ENCODE measurements around the gene RHOBTB1. TPM values are rescaled to one million over a fixed set of nuclear protein-coding genes. Genes with fewer than 3 reads are reported as not detected.

Gene RHOBTB1
- polyA plus RNA-seq, 4 donors: 2.0 to 30.0 (median 5.0) TPM

- peaks cover 0 to 11% (median 5%) of the 10 kb centered on the region in 3 donors for H3K4me1 ChIP-seq (ENCODE audit: control insufficient read depth in 3 of 3, insufficient read depth in 2 of 3, low read depth in 1 of 3, low read length in 2 of 3)
These were observed 3.5 kb downstream of the RHOBTB1 start for GRCh38 chr10:60940446-60940845.

GRCh38 chr10:60937784-60938654 is 6.0 kb downstream of the RHOBTB1 start:
- WGBS, 3 donors: 59 to 73% (median 60%) methylated on average over 5 of the region's 5 CpGs
- Histone ChIP-seq H3K9me3 (ENCODE audit: control insufficient read depth in 2 of 2, insufficient read depth in 1 of 2, low read depth in 1 of 2, low read length in 1 of 2) (no peaks in the 10 kb centered on the region), H3K27me3 (ENCODE audit: control insufficient read depth in 3 of 3, insufficient read depth in 3 of 3, low read length in 3 of 3) (no peaks in the 10 kb centered on the region), H3K4me1 (ENCODE audit: control insufficient read depth in 3 of 3, insufficient read depth in 2 of 3, low read depth in 1 of 3, low read length in 2 of 3) (peaks cover 0 to 7% (median 0%) of the 10 kb centered on the region in 3 donors), H3K27ac (ENCODE audit: low read depth in 1 of 3, low read length in 2 of 3) (no peak overlapping the region), H3K4me3 (ENCODE audit: low read depth in 1 of 3, low read length in 3 of 3) (no peak overlapping the region), H3K36me3 (ENCODE audit: control insufficient read depth in 3 of 3, insufficient read depth in 2 of 3, low read depth in 1 of 3, low read length in 3 of 3) (peaks cover 0 to 2% (median 0%) of the 10 kb centered on the region in 3 donors)
- FAIRE-seq (no peak), DNase-seq (no peak)

More at GRCh38 chr10:60940446-60940845, 3.5 kb downstream of the RHOBTB1 start:
- WGBS, 3 donors: 79 to 89% (median 88%) methylated on average over 3 of the region's 3 CpGs
- FAIRE-seq (no peak), DNase-seq (no peak)
- Histone ChIP-seq H3K27me3 (ENCODE audit: control insufficient read depth in 3 of 3, insufficient read depth in 3 of 3, low read length in 3 of 3) (no peaks in the 10 kb centered on the region), H3K27ac (ENCODE audit: low read depth in 1 of 3, low read length in 2 of 3) (no peak overlapping the region), H3K36me3 (ENCODE audit: control insufficient read depth in 3 of 3, insufficient read depth in 2 of 3, low read depth in 1 of 3, low read length in 3 of 3) (no peaks in the 10 kb centered on the region), H3K9me3 (ENCODE audit: control insufficient read depth in 2 of 2, insufficient read depth in 1 of 2, low read depth in 1 of 2, low read length in 1 of 2) (no peaks in the 10 kb centered on the region), H3K4me3 (ENCODE audit: low read depth in 1 of 3, low read length in 3 of 3) (no peak overlapping the region)

GRCh38 chr10:60937022-60937421 is 7.0 kb downstream of the RHOBTB1 start:
- Histone ChIP-seq H3K9me3 (ENCODE audit: control insufficient read depth in 2 of 2, insufficient read depth in 1 of 2, low read depth in 1 of 2, low read length in 1 of 2) (no peaks in the 10 kb centered on the region), H3K4me3 (ENCODE audit: low read depth in 1 of 3, low read length in 3 of 3) (no peak overlapping the region), H3K27ac (ENCODE audit: low read depth in 1 of 3, low read length in 2 of 3) (no peak overlapping the region), H3K27me3 (ENCODE audit: control insufficient read depth in 3 of 3, insufficient read depth in 3 of 3, low read length in 3 of 3) (no peaks in the 10 kb centered on the region), H3K4me1 (ENCODE audit: control insufficient read depth in 3 of 3, insufficient read depth in 2 of 3, low read depth in 1 of 3, low read length in 2 of 3) (peaks cover 0 to 2% (median 0%) of the 10 kb centered on the region in 3 donors), H3K36me3 (ENCODE audit: control insufficient read depth in 3 of 3, insufficient read depth in 2 of 3, low read depth in 1 of 3, low read length in 3 of 3) (peaks cover 0 to 2% (median 0%) of the 10 kb centered on the region in 3 donors)
- 18 to 57% (median 31%) methylated on average over 4 of the region's 4 CpGs for WGBS, 3 donors
- DNase-seq (peak in 1 of 2 donors; percentile 64), FAIRE-seq (no peak)

GRCh38 chr10:60934215-60935175 is 9.5 kb downstream of the RHOBTB1 start:
- DNase-seq (no peak), FAIRE-seq (no peak)
- no peak overlapping the region for H3K4me3 ChIP-seq (ENCODE audit: low read depth in 1 of 3, low read length in 3 of 3)
- H3K9me3 ChIP-seq (ENCODE audit: control insufficient read depth in 2 of 2, insufficient read depth in 1 of 2, low read depth in 1 of 2, low read length in 1 of 2): no peaks in the 10 kb centered on the region
- no peak overlapping the region for H3K27ac ChIP-seq (ENCODE audit: low read depth in 1 of 3, low read length in 2 of 3)
- H3K36me3 ChIP-seq (ENCODE audit: control insufficient read depth in 3 of 3, insufficient read depth in 2 of 3, low read depth in 1 of 3, low read length in 3 of 3): peaks cover 0 to 2% (median 0%) of the 10 kb centered on the region in 3 donors
- peaks cover 0 to 2% (median 0%) of the 10 kb centered on the region in 3 donors for H3K4me1 ChIP-seq (ENCODE audit: control insufficient read depth in 3 of 3, insufficient read depth in 2 of 3, low read depth in 1 of 3, low read length in 2 of 3)
- no peaks in the 10 kb centered on the region for H3K27me3 ChIP-seq (ENCODE audit: control insufficient read depth in 3 of 3, insufficient read depth in 3 of 3, low read length in 3 of 3)
- 61 to 74% (median 72%) methylated on average over 6 of the region's 6 CpGs for WGBS, 3 donors

GRCh38 chr10:60932756-60933155 is 11.2 kb downstream of the RHOBTB1 start:
- no peak for DNase-seq
- no peaks in the 10 kb centered on the region for H3K4me1 ChIP-seq (ENCODE audit: control insufficient read depth in 3 of 3, insufficient read depth in 2 of 3, low read depth in 1 of 3, low read length in 2 of 3)
- WGBS, 3 donors: 14 to 49% (median 30%) methylated on average over 4 of the region's 4 CpGs
- no peak overlapping the region for H3K27ac ChIP-seq (ENCODE audit: low read depth in 1 of 3, low read length in 2 of 3)
- H3K4me3 ChIP-seq (ENCODE audit: low read depth in 1 of 3, low read length in 3 of 3): no peak overlapping the region
- peaks cover 0 to 2% (median 0%) of the 10 kb centered on the region in 3 donors for H3K36me3 ChIP-seq (ENCODE audit: control insufficient read depth in 3 of 3, insufficient read depth in 2 of 3, low read depth in 1 of 3, low read length in 3 of 3)
- no peaks in the 10 kb centered on the region for H3K9me3 ChIP-seq (ENCODE audit: control insufficient read depth in 2 of 2, insufficient read depth in 1 of 2, low read depth in 1 of 2, low read length in 1 of 2)
- no peak for FAIRE-seq
- H3K27me3 ChIP-seq (ENCODE audit: control insufficient read depth in 3 of 3, insufficient read depth in 3 of 3, low read length in 3 of 3): no peaks in the 10 kb centered on the region

GRCh38 chr10:60930237-60930636 is 13.7 kb downstream of the RHOBTB1 start:
- no peak overlapping the region for H3K4me3 ChIP-seq (ENCODE audit: low read depth in 1 of 3, low read length in 3 of 3)
- 59 to 79% (median 64%) methylated on average over 3 of the region's 3 CpGs for WGBS, 3 donors
- DNase-seq (no peak), FAIRE-seq (no peak)
- peaks cover 0 to 2% (median 0%) of the 10 kb centered on the region in 3 donors for H3K36me3 ChIP-seq (ENCODE audit: control insufficient read depth in 3 of 3, insufficient read depth in 2 of 3, low read depth in 1 of 3, low read length in 3 of 3)
- no peak overlapping the region for H3K27ac ChIP-seq (ENCODE audit: low read depth in 1 of 3, low read length in 2 of 3)
- H3K9me3 ChIP-seq (ENCODE audit: control insufficient read depth in 2 of 2, insufficient read depth in 1 of 2, low read depth in 1 of 2, low read length in 1 of 2): no peaks in the 10 kb centered on the region
- H3K4me1 ChIP-seq (ENCODE audit: control insufficient read depth in 3 of 3, insufficient read depth in 2 of 3, low read depth in 1 of 3, low read length in 2 of 3): no peaks in the 10 kb centered on the region
- no peaks in the 10 kb centered on the region for H3K27me3 ChIP-seq (ENCODE audit: control insufficient read depth in 3 of 3, insufficient read depth in 3 of 3, low read length in 3 of 3)

GRCh38 chr10:60921633-60922032 is 22.4 kb downstream of the RHOBTB1 start:
- peak in 1 of 2 donors; percentile 9 for DNase-seq
- peaks cover 0 to 3% of the 10 kb centered on the region in 2 donors for H3K9me3 ChIP-seq (ENCODE audit: control insufficient read depth in 2 of 2, insufficient read depth in 1 of 2, low read depth in 1 of 2, low read length in 1 of 2)
- H3K4me1 ChIP-seq (ENCODE audit: control insufficient read depth in 3 of 3, insufficient read depth in 2 of 3, low read depth in 1 of 3, low read length in 2 of 3): peaks cover 0 to 3% (median 0%) of the 10 kb centered on the region in 3 donors
- H3K27ac ChIP-seq (ENCODE audit: low read depth in 1 of 3, low read length in 2 of 3): no peak overlapping the region
- no peaks in the 10 kb centered on the region for H3K27me3 ChIP-seq (ENCODE audit: control insufficient read depth in 3 of 3, insufficient read depth in 3 of 3, low read length in 3 of 3)
- peaks cover 0 to 6% (median 0%) of the 10 kb centered on the region in 3 donors for H3K36me3 ChIP-seq (ENCODE audit: control insufficient read depth in 3 of 3, insufficient read depth in 2 of 3, low read depth in 1 of 3, low read length in 3 of 3)
- FAIRE-seq: no peak
- no peak overlapping the region for H3K4me3 ChIP-seq (ENCODE audit: low read depth in 1 of 3, low read length in 3 of 3)
- 28 to 63% (median 33%) methylated on average over 2 of the region's 2 CpGs for WGBS, 3 donors

GRCh38 chr10:60920479-60920878 is 23.5 kb downstream of the RHOBTB1 start:
- H3K27me3 ChIP-seq (ENCODE audit: control insufficient read depth in 3 of 3, insufficient read depth in 3 of 3, low read length in 3 of 3): no peaks in the 10 kb centered on the region
- no peak for FAIRE-seq
- no peak for DNase-seq

More at GRCh38 chr10:60920479-60920878, 23.5 kb downstream of the RHOBTB1 start:
- WGBS, 3 donors: 90 to 98% (median 90%) methylated on average over 4 of the region's 4 CpGs
- H3K4me3 ChIP-seq (ENCODE audit: low read depth in 1 of 3, low read length in 3 of 3): no peak overlapping the region
- H3K4me1 ChIP-seq (ENCODE audit: control insufficient read depth in 3 of 3, insufficient read depth in 2 of 3, low read depth in 1 of 3, low read length in 2 of 3): peaks cover 0 to 3% (median 0%) of the 10 kb centered on the region in 3 donors
- peaks cover 0 to 3% of the 10 kb centered on the region in 2 donors for H3K9me3 ChIP-seq (ENCODE audit: control insufficient read depth in 2 of 2, insufficient read depth in 1 of 2, low read depth in 1 of 2, low read length in 1 of 2)
- H3K27ac ChIP-seq (ENCODE audit: low read depth in 1 of 3, low read length in 2 of 3): no peak overlapping the region
- H3K36me3 ChIP-seq (ENCODE audit: control insufficient read depth in 3 of 3, insufficient read depth in 2 of 3, low read depth in 1 of 3, low read length in 3 of 3): peaks cover 0 to 10% (median 0%) of the 10 kb centered on the region in 3 donors

Measured in small intestine (tissue), 7 donors.